SK-N-SH treated with all-trans-retinoic acid at 6 μM for 48 hours (cell line): ENCODE measurements around the gene CEMP1.

Experiments
- ATAC-seq: fragments of 200-7000 bp; cut with Tn5 transposase; 3 replicates; pipeline ENCODE4 v1.9.1; 2020; ENCODE audit warnings: mild to moderate bottlenecking, moderate library complexity
- ARNTL ChIP-seq: fragments of 450-650 bp; formaldehyde crosslinking; IDR thresholded peaks from 2 replicates; pipeline ENCODE4 v1.5.0; 2020; ENCODE audit warnings: low read depth, mild to moderate bottlenecking, moderate library complexity, borderline replicate concordance
- BACH2 ChIP-seq: fragments of 250-450 bp; sonication (Bioruptor Pico); IDR thresholded peaks from 2 replicates; pipeline ENCODE4 v1.9.0; 2021; ENCODE audit warnings: mild to moderate bottlenecking, borderline replicate concordance
- ESRRG ChIP-seq: fragments of 250-450 bp; sonication (Bioruptor Pico); IDR thresholded peaks from 2 replicates; pipeline ENCODE4 v1.6.1; 2021; ENCODE audit warnings: mild to moderate bottlenecking
- OSR1 ChIP-seq: fragments of 250-450 bp; sonication (Bioruptor Pico); IDR thresholded peaks from 2 replicates; pipeline ENCODE4 v1.8.0; 2022; ENCODE audit warnings: moderate library complexity, mild to moderate bottlenecking, inconsistent platforms
- POU6F1 ChIP-seq: fragments of 250-450 bp; sonication (Bioruptor Pico); IDR thresholded peaks from 2 replicates; pipeline ENCODE4 v1.8.0; 2021; ENCODE audit warnings: low read depth, mild to moderate bottlenecking, moderate library complexity, borderline replicate concordance
- PPARA ChIP-seq: fragments of 250-450 bp; sonication (Bioruptor Pico); IDR thresholded peaks from 2 replicates; pipeline ENCODE4 v1.5.0; 2020; ENCODE audit warnings: mild to moderate bottlenecking, borderline replicate concordance
- RARB ChIP-seq: fragments of 250-450 bp; sonication (Bioruptor Pico); IDR thresholded peaks from 2 replicates; pipeline ENCODE4 v1.8.0; 2021; ENCODE audit warnings: mild to moderate bottlenecking, moderate library complexity
- SNAI2 ChIP-seq: fragments of 250-450 bp; sonication (Bioruptor Pico); IDR thresholded peaks from 2 replicates; pipeline ENCODE4 v1.5.0; 2020; ENCODE audit warnings: mild to moderate bottlenecking, moderate library complexity
- TCF4 ChIP-seq: fragments of 250-450 bp; sonication (Bioruptor Pico); IDR thresholded peaks from 2 replicates; pipeline ENCODE4 v1.8.0; 2021; ENCODE audit warnings: mild to moderate bottlenecking, moderate library complexity, borderline replicate concordance
- TOX ChIP-seq: fragments of 250-450 bp; sonication (Bioruptor Pico); IDR thresholded peaks from 2 replicates; pipeline ENCODE4 v1.8.0; 2021; ENCODE audit warnings: mild to moderate bottlenecking, moderate library complexity, borderline replicate concordance
- TSHZ2 ChIP-seq: fragments of 250-450 bp; sonication (Bioruptor Pico); IDR thresholded peaks from 2 replicates; pipeline ENCODE4 v1.5.0; 2020; ENCODE audit warnings: mild to moderate bottlenecking, moderate library complexity
- ZFP3 ChIP-seq: fragments of 250-450 bp; sonication (Bioruptor Pico); IDR thresholded peaks from 2 replicates; pipeline ENCODE4 v1.5.0; 2020; ENCODE audit warnings: mild to moderate bottlenecking, moderate library complexity
- ZFP30 ChIP-seq: fragments of 450-650 bp; formaldehyde crosslinking; IDR thresholded peaks from 2 replicates; pipeline ENCODE4 v1.5.0; 2022; ENCODE audit warnings: mild to moderate bottlenecking, moderate library complexity
- ZNF565 ChIP-seq: fragments of 450-650 bp; formaldehyde crosslinking; conservative IDR thresholded peaks from 2 replicates; pipeline ENCODE4 v1.5.0; 2020; ENCODE audit warnings: low read depth, mild to moderate bottlenecking, moderate library complexity
- ZNF8 ChIP-seq: fragments of 450-650 bp; formaldehyde crosslinking; IDR thresholded peaks from 2 replicates; pipeline ENCODE4 v1.5.0; 2020; ENCODE audit warnings: mild to moderate bottlenecking, moderate library complexity
- TF ChIP-seq, protein P1 (sequence below): fragments of 250-450 bp; sonication (Bioruptor Pico); IDR thresholded peaks from 2 replicates; pipeline ENCODE4 v1.8.0; 2020; ENCODE audit warnings: mild to moderate bottlenecking, moderate library complexity, borderline replicate concordance
- TF ChIP-seq, protein P2 (sequence below): fragments of 250-450 bp; sonication (Bioruptor Pico); IDR thresholded peaks from 2 replicates; pipeline ENCODE4 v1.5.1; 2020; ENCODE audit warnings: low read depth, mild to moderate bottlenecking, moderate library complexity

The CEMP1 gene

GRCh38 chr16:2480948-2481347, 50.3 kb downstream of the CEMP1 start:
- TF ChIP-seq ESRRG (CRISPR knock-in tag) (no peak), TCF4 (CRISPR knock-in tag) (no peak), ZNF565 (CRISPR knock-in tag) (no peak), TSHZ2 (CRISPR knock-in tag) (no peak), RARB (no peak), SNAI2 (CRISPR knock-in tag) (no peak), ARNTL (CRISPR knock-in tag) (no peak), POU6F1 (CRISPR knock-in tag) (no peak), ZFP3 (CRISPR knock-in tag) (no peak), BACH2 (CRISPR knock-in tag) (no peak), TOX (CRISPR knock-in tag) (no peak), OSR1 (CRISPR knock-in tag) (no peak), ZFP30 (CRISPR knock-in tag) (no peak), PPARA (no peak), ZNF8 (no peak)
- TF ChIP-seq, protein P1, sequence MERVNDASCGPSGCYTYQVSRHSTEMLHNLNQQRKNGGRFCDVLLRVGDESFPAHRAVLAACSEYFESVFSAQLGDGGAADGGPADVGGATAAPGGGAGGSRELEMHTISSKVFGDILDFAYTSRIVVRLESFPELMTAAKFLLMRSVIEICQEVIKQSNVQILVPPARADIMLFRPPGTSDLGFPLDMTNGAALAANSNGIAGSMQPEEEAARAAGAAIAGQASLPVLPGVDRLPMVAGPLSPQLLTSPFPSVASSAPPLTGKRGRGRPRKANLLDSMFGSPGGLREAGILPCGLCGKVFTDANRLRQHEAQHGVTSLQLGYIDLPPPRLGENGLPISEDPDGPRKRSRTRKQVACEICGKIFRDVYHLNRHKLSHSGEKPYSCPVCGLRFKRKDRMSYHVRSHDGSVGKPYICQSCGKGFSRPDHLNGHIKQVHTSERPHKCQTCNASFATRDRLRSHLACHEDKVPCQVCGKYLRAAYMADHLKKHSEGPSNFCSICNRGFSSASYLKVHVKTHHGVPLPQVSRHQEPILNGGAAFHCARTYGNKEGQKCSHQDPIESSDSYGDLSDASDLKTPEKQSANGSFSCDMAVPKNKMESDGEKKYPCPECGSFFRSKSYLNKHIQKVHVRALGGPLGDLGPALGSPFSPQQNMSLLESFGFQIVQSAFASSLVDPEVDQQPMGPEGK (CRISPR knock-in tag) = no peak
- TF ChIP-seq, protein P2, sequence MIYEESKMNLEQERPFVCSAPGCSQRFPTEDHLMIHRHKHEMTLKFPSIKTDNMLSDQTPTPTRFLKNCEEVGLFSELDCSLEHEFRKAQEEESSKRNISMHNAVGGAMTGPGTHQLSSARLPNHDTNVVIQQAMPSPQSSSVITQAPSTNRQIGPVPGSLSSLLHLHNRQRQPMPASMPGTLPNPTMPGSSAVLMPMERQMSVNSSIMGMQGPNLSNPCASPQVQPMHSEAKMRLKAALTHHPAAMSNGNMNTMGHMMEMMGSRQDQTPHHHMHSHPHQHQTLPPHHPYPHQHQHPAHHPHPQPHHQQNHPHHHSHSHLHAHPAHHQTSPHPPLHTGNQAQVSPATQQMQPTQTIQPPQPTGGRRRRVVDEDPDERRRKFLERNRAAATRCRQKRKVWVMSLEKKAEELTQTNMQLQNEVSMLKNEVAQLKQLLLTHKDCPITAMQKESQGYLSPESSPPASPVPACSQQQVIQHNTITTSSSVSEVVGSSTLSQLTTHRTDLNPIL = no peak
- no peak for ATAC-seq
